Large intestine (tissue), 3 donors: ENCODE data around the gene ELF1. TPM values are rescaled to one million over a fixed set of nuclear protein-coding genes. Genes with fewer than 3 reads are reported as not detected.

Source experiments
- DNase-seq, 2 donors: peaks; one replicate each; pipeline versions ENCODE4 v3.0.0 to v3.0.0-alpha.2; 2013
- H3K27ac ChIP-seq: one replicate; pipeline ENCODE4 v1.5.1; 2013; ENCODE audit warnings: low read length
- H3K27me3 ChIP-seq: 2 replicates; pipeline ENCODE4 v1.6.1; 2013; ENCODE audit warnings: low read length; ENCODE audit not compliant: control insufficient read depth, insufficient read depth
- H3K36me3 ChIP-seq: 2 replicates; pipeline ENCODE4 v1.6.1; 2013; ENCODE audit warnings: low read length; ENCODE audit not compliant: control insufficient read depth, insufficient read depth
- H3K4me1 ChIP-seq: one replicate; pipeline ENCODE4 v1.6.1; 2013; ENCODE audit warnings: low read length; ENCODE audit not compliant: control insufficient read depth, insufficient read depth
- H3K4me3 ChIP-seq: one replicate; pipeline ENCODE4 v1.5.1; 2013; ENCODE audit warnings: low read length
- H3K9me3 ChIP-seq: one replicate; pipeline ENCODE4 v1.6.1; 2013; ENCODE audit warnings: mild to moderate bottlenecking, low read depth, low read length, moderate library complexity; ENCODE audit not compliant: control insufficient read depth
- WGBS: methylation state at CpG from one replicate; pipeline ENCODE4 v1.1.5; 2013; ENCODE audit warnings: low lambda C conversion rate; ENCODE audit not compliant: insufficient coverage; 5-methylcytosine and 5-hydroxymethylcytosine counted together
- polyA plus RNA-seq: library from polyadenylated mRNA; unstranded; fragments of 120-200 nt; gene quantifications from one replicate; pipeline ENCODE4 v1.2.1, GENCODE V29; 2013

ELF1 gene
- polyA plus RNA-seq, 1 donor, result 87.2 TPM

DNA sequence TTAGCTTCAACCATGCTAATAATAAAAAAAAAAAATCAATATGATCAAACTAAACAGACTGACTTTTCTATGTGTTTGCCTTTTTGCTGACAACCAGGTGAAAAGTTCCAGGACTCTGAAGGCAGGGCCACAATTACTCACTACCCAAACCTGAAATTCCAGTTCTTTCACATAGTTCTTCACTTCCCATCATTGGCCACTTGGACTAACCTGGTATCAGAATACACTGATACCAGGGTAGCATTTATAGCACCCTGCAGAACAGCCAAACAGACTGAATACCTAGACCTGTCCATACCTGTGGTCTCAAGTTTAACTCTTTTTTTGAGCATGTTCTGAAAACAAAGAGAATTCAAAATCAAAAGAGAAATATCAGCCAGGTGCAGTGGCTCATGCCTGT, 25.1 kb downstream of the ELF1 start:
- H3K27me3 ChIP-seq, result no peaks in the 10 kb centered on the region
- H3K4me3 ChIP-seq, result no peak overlapping the region
- H3K36me3 ChIP-seq, result peaks cover 10% of the 10 kb centered on the region
- H3K27ac ChIP-seq, result peak overlapping the region; percentile 92
- DNase-seq, result peak; percentile 90 to 96
- H3K9me3 ChIP-seq, result no peaks in the 10 kb centered on the region
- H3K4me1 ChIP-seq, result peaks cover 38% of the 10 kb centered on the region

DNA sequence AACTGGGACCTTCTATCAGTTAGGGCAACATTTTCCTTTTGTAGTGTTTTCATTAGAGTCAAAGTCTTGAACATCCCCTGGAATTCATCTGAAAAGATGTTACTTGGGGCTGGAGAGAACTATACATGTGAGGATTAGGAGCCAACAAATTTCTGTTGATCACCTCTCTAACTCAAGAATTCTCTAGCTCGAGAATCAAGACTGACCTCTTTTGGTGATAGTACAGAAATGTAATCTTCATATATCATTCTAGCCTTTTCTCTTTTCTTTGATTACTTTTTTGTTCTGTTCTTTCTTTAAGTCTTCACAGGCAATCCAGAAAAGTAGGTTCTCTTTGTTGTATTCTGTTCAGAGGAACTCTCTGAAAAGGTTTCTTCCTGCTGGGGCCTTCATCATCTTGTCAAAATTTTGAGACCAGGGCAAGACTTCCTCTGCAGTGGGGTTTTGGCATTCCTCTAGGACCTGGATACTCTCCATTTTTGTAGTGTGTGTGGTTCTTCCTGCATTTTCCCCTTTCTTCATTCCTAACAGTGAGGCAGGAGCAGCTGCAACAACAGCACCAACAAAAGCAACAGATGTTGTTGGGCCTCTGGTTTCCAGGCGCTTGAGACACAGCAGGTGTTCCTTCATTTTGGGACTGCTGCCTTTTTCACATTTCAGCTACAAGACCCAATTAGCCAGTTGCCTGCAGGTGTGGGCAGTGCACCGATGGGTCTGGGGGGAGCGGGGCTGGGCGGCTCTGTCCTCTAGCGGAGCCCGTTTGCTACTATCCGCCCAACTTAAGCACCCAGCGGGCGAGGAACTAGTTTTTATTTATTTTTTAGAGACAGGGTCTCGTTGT, 26.2 kb downstream of the ELF1 start:
- Histone ChIP-seq H3K4me1 (peaks cover 35% of the 10 kb centered on the region), H3K4me3 (no peak overlapping the region), H3K27me3 (no peaks in the 10 kb centered on the region), H3K27ac (peak overlapping the region; percentile 92), H3K36me3 (peaks cover 8% of the 10 kb centered on the region), H3K9me3 (no peaks in the 10 kb centered on the region)
- no peak for DNase-seq
- WGBS, result 0% methylated on average over 1 of the region's 11 CpGs

DNA sequence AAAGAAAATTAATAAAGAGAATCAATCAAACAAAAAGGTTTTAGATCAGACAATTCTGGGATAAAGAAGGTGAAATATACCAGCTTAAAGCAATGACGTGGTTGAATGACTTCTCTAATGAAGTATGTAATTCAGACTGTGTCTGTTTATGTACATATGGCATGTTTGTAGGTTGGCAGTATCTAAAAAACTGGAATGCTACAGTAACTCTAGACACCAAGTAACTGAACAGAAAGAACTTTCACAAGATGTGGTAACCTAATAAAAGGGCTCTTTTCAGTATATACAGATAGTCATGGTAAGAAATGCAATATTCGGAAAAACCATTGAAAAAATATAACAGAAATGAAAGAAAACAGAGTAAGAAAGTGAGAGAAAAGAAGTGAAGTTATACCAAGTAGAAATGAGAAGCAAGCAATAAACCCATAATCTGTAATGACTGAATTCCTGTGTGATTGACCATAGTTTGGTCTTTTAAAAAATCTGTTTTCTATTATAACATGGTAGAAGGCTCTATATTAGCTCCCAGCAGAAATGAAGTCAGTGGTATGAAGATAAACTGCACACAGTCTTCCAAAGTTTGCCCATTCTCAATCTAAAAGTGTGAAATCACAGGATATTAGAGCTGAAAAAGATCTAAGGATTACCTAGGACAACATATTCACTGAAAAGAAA, 31.4 kb downstream of the ELF1 start:
- no peaks in the 10 kb centered on the region for H3K9me3 ChIP-seq
- H3K27ac ChIP-seq, result no peak overlapping the region
- peaks cover 17% of the 10 kb centered on the region for H3K4me1 ChIP-seq
- no peaks in the 10 kb centered on the region for H3K27me3 ChIP-seq
- no peaks in the 10 kb centered on the region for H3K36me3 ChIP-seq
- no peak for DNase-seq
- H3K4me3 ChIP-seq, result no peak overlapping the region
- 95% methylated on average over 2 of the region's 2 CpGs for WGBS

DNA sequence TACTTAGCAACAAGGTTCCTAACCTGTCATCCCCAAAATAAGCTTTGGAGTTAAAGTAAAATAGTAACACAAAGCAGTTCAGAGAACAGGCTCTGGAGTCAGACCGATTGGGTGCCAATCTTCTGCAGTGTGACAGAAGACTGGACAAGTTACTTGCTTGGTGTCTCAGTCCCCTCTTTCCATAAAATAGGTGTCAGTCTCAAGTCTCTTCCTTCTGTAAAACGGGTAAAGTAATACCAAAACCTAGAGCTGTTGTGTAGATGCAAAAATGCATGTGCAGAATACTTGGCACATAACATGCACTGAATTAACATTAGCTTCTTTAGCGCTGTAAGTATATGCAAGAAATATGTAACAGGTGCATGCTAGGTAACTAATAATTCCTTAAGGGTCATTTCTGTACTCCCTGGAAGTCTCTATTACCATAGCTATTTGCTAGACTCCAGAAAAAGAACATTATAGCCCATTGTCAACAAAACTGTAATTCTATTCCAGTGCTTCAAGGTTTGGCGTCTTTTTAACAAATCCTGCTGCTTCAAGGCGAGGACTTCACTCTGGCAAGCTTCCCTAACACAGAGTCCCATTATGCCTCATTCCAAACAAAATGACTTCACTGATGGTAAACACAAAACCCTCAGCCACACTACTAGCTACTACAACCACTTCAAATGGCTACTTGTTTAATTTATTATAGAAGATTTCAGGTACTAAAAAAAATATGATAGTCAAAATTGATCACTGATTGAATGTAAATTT, 32.8 kb downstream of the ELF1 start:
- H3K27ac ChIP-seq, result peak overlapping the region; percentile 74

GRCh38 chr13:40985381-40986100, 33.6 kb downstream of the ELF1 start:
- H3K36me3 ChIP-seq, result no peaks in the 10 kb centered on the region
- H3K27me3 ChIP-seq, result no peaks in the 10 kb centered on the region
- 90% methylated on average over 3 of the region's 5 CpGs for WGBS
- no peak for DNase-seq
- H3K9me3 ChIP-seq, result no peaks in the 10 kb centered on the region
- peak overlapping the region; percentile 74 for H3K27ac ChIP-seq
- H3K4me3 ChIP-seq, result no peak overlapping the region
- peaks cover 16% of the 10 kb centered on the region for H3K4me1 ChIP-seq

More for the DNA sequence above, 32.8 kb downstream of the ELF1 start:
- peak in 1 of 2 donors; percentile 48 for DNase-seq
- Histone ChIP-seq H3K36me3 (no peaks in the 10 kb centered on the region), H3K4me1 (peaks cover 16% of the 10 kb centered on the region), H3K9me3 (no peaks in the 10 kb centered on the region), H3K4me3 (no peak overlapping the region), H3K27me3 (no peaks in the 10 kb centered on the region)
- WGBS, result 8% methylated on average over 2 of the region's 5 CpGs

- Histone ChIP-seq H3K36me3 (peaks cover 1% of the 10 kb centered on the region), H3K4me1 (peaks cover 16% of the 10 kb centered on the region), H3K9me3 (no peaks in the 10 kb centered on the region), H3K27me3 (no peaks in the 10 kb centered on the region), H3K27ac (peak overlapping the region; percentile 74), H3K4me3 (peak overlapping the region; percentile 19)
- DNase-seq, result peak in 1 of 2 donors; percentile 77
- 20% methylated on average over 2 of the region's 3 CpGs for WGBS
These were observed 34.3 kb downstream of the ELF1 start for GRCh38 chr13:40984668-40985366.

- H3K9me3 ChIP-seq, result no peaks in the 10 kb centered on the region
- no peak for DNase-seq
- no peaks in the 10 kb centered on the region for H3K27me3 ChIP-seq
- peak overlapping the region; percentile 74 for H3K27ac ChIP-seq
- peak overlapping the region; percentile 19 for H3K4me3 ChIP-seq
- H3K4me1 ChIP-seq, result peaks cover 16% of the 10 kb centered on the region
- no CpG with 5 or more reads among the region's 4 CpGs for WGBS
- H3K36me3 ChIP-seq, result peaks cover 5% of the 10 kb centered on the region
These were observed 35.1 kb downstream of the ELF1 start for GRCh38 chr13:40983725-40984667.

- WGBS, result 83% methylated on average over 1 of the region's 2 CpGs
- peaks cover 16% of the 10 kb centered on the region for H3K4me1 ChIP-seq
These were observed 35.9 kb downstream of the ELF1 start for GRCh38 chr13:40983259-40983658.

DNA sequence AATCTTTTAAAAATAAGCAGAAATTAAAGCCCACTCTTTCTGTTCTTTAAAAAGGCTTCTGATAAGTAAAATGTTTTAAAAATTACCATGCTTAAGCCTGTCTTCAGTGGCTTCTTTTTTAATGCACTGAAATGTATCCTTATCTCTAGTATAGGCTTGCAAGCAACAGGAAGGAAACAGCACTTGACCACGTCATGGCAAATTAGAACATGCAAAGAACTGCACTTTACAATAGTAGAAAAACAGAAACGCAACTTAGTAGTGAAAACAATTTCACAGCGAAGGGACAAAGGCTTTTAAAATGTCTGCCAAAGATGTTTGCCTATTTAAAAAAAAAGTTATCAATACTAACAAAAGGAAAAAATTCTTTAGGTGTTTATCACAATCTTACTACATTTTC, 36.3 kb downstream of the ELF1 start:
- DNase-seq, result peak; percentile 56 to 71
- H3K36me3 ChIP-seq, result peaks cover 7% of the 10 kb centered on the region
- peak overlapping the region; percentile 74 for H3K27ac ChIP-seq
- no peaks in the 10 kb centered on the region for H3K27me3 ChIP-seq
- peaks cover 16% of the 10 kb centered on the region for H3K4me1 ChIP-seq
- 21% methylated on average over 2 of the region's 3 CpGs for WGBS
- no peak overlapping the region for H3K4me3 ChIP-seq
- H3K9me3 ChIP-seq, result no peaks in the 10 kb centered on the region

More at GRCh38 chr13:40983259-40983658, 35.9 kb downstream of the ELF1 start:
- Histone ChIP-seq H3K4me3 (no peak overlapping the region), H3K27ac (peak overlapping the region; percentile 74), H3K27me3 (no peaks in the 10 kb centered on the region), H3K36me3 (peaks cover 5% of the 10 kb centered on the region), H3K9me3 (no peaks in the 10 kb centered on the region)
- no peak for DNase-seq
